Stimulated activated CD4-positive, alpha-beta T cell treated with anti-CD3 and anti-CD28 coated beads, Interleukin-4, amount 100 ng/mL, for 1 hour (primary cell): Measurements from ENCODE around the gene PSMD11.
"Not testable (repeated sequence)": the region's sequence is repeated elsewhere in the genome, so short reads cannot be mapped to it uniquely, and the experiment has no call there.

ENCODE experiments used
- DNase-seq: peaks from one replicate; pipeline ENCODE4 v3.0.0-alpha.2; 2020

The PSMD11 gene

DNA sequence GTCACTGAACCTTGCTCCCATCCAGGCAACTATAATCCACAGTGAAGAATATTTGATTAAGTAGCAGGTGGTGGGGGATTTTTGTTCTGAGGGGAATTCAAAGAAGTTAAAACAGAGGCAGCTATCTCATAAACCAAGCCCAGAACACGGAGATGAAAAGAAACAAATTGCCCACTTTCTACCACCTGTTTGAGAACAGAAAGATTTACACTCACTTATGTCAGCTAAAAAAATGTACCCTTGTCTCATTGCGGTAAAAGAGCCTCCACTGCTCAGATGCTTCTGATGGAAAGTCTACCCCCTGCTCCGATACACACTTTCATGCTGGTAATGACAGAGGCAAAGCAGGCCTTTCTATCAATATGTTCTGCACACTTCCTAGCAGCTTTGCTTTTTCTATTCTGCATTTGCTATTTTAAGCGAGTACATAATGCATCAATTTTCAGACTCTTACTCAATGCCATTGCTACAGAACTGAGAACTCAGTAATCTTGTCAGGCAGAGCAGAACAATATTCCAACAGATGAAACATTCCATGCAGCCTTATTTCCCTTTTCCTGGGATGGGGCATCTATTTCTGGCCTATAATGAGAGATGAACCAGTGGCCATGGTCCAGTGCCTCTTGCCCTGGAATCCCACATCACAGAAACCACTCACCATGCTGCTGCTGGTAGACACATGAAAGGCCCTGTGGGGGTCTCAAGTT, 71.5 kb downstream of the PSMD11 start:
- no peak for DNase-seq

- DNase-seq, result no peak
Observed at GRCh38 chr17:32516450-32516849, 72.1 kb downstream of the PSMD11 start.

DNA sequence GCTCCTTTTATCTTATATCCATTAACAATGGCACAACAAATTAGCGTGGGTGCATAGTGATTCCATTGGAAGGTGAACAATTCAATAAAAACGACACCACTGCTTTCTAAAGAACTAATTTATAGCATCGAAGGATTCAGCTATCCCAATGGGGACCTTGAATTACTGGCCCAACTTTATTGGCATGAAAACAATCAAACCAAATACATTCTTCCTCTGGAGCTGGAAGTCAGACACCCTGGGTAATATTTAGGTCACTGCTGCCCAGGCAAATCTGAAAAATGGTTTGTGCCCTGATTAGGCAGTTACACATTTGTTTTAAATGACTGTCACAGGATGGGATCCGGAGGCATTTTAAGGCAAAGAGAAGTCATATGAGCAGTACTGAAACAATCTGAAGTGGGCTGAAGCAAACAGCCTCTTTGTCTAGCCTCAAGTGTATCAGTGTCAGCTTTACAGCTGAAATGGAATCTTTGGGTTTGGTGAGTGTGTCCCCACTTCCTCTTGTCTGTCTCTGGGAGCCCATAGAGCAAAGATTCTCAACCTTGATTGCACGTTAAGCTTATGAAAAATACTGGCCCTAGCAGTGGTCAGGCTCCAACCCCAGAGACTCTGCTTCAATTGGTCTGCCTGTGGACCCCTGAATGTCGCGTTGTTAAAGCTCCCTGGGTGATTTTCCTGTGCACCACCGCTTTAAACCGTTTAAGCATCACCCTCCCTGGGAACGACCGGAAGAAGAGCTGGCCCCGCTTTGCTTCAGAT, 72.8 kb downstream of the PSMD11 start:
- no peak for DNase-seq

- DNase-seq, result no peak
Observed at GRCh38 chr17:32517982-32518381, 73.7 kb downstream of the PSMD11 start.

DNA sequence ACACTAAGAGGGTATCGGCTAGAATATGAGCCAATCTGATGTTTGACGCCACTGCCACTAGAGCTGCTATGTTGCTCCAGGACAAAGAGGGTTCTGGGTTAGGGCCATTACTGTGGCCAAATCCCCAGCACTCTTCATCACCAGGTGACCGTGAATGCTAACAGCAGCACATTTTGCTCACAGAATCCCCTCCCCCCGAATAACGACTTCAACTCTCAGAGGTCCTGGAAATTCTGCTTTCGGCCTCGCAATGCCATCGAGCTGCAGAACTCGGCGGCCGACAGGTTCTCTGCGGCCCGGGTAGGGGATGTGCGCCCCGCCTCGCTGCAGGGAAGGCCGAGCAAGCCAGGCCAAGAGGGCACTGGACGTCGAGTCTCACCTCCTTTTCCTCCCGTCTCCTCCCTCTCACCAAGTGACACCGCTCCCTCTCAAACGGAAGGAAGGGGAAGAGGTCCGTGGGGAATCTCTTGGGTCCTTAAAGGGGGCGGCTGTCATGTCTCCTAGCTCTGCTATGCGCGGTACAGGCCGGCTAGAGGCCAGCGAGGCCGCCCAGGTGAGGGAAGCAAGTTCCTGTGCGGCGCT, 74.4 kb downstream of the PSMD11 start:
- no peak for DNase-seq

GRCh38 chr17:32519228-32520103, 75.2 kb downstream of the PSMD11 start:
- DNase-seq, result peak; percentile 58

GRCh38 chr17:32520104-32520701, 75.9 kb downstream of the PSMD11 start:
- DNase-seq, result peak; percentile 39

GRCh38 chr17:32520737-32521404, 76.6 kb downstream of the PSMD11 start:
- DNase-seq, result no peak

DNA sequence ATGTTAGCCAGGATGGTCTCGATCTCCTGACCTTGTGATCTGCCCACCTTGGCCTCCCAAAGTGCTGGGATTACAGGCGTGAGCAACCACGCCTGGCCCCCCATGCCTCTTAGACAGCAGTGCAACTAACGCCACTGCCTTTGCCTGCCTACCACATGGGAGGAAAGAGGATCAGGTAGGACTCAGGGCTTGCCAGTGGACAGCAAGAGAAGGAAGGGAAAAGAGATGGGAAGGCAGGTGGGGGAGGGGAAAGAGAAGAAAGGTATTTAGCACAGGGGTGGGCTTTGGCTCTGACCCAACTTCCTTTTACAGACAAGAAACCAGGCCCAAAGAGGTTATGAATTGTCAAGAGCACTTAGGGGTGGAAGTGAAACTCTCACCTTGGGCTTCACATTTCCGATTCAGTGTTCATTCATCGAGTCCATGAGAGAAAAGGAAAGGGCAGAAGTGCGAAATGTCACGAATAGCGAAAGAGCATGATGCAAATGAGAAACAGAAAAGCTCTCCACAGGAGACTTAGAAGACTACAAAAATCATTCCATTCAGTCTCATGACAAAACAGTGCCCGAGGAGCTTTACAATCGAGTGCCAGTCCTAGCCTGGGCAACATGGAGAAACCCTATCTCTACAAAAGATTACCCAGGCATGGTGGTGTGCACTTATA, 78.8 kb downstream of the PSMD11 start:
- DNase-seq, result peak; percentile 19

DNA sequence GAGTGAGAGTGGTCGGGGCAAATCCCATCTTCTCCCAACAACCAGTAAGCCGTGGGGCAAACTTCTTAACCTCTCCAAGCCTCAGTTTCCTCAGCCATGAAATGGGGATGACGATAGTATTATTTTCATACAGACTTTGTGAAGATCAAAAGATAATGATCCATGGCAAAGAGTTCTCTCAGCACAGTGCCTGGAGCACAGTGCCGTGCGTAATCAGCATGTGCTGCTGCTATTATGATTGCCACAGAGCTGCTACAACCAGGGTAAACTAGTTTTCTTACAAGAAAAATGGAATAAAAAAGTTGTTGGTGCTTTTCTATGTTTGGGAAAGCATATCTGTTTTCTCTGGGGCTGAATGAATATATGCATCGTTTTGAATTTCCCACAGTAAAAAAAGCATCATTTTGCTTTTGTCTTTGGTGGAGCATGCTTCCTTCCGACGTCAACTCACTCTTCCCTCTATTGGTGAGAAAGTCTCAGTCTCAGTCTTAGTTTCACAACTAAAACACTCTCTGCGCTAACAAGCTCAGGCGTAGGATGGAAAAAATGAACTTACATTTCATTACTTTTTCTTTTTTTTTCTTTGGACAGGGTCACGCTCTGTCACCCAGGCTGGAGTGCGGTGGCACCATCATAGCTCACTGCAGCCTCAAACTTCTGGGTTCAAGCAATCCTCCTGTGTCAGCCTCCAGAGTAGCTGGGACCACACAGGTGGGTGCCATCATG, 79.7 kb downstream of the PSMD11 start:
- DNase-seq, result no peak

- not testable (repeated sequence) for DNase-seq
Observed at GRCh38 chr17:32524553-32524880, 80.2 kb downstream of the PSMD11 start.

DNA sequence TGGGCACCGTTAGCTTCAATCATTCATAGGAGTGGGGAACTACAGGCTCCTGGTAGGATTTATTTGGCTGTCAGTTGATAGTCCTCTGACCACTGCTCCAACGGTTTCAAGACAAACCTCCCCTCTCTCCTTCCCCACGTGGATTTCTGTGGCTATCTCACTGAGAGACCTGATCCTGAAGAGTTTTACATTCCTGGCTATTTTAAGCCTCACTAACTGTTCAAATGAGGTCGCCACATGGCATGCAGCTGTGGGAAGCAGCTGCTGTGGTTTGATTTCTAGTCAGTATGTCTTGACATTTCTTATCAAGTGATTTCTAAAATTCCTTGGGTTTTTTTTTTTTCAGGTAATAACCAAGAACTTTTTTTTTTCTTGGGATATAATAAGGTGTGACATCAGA, 80.8 kb downstream of the PSMD11 start:
- no peak for DNase-seq

- DNase-seq, result no peak
Observed at GRCh38 chr17:32527146-32527545, 82.8 kb downstream of the PSMD11 start.

- no peak for DNase-seq
Observed at GRCh38 chr17:32528825-32529224, 84.5 kb downstream of the PSMD11 start.

DNA sequence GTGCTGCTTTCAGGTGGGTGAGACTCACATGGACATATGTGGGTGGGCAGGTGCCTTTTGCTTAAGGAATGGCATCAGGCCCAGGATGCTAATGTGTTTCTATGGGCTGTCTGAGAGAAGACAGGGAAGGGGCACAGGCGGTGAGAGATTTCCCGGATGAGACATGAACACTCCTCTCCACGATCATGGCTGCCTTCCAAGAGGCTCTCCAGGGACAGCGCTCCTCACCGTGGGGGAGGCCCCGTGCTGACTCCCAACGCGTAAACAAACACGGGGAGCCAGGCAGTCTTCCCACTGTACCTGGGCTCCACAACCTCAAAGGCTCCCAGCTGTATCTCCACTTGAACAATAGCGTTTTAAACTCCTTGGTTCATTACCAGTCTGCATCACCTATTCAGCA, 85.3 kb downstream of the PSMD11 start:
- DNase-seq, result no peak
